Activated CD4-positive, alpha-beta T cell treated with anti-CD3 and anti-CD28 coated beads for 4 hours (primary cell): ENCODE data around the gene PCTP.

Source experiments
- DNase-seq, 2 donors: peaks; one replicate each; pipeline ENCODE4 v3.0.0-alpha.2; 2020

PCTP gene

GRCh38 chr17:55811536-55811935 is 60.7 kb downstream of the PCTP start:
- no peak for DNase-seq

DNA sequence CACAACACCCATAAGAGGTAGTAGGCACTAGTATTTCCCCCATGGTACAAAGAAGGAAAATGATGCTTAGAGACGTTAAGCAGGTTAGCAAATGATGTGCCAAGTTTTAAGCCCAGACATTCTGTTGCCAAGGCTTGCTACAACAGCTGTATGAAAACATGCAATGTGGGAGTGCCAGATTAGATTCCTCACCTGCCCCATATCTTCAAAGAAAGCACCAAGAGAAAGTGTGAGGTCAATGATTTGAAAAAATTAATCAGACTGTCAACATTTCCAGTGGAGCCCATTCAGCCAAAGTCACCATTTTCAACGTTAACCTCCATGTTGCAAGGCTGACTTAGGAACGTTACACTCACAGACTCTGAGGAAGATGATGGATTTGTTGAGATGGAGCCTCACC is 61.5 kb downstream of the PCTP start:
- no peak for DNase-seq

DNA sequence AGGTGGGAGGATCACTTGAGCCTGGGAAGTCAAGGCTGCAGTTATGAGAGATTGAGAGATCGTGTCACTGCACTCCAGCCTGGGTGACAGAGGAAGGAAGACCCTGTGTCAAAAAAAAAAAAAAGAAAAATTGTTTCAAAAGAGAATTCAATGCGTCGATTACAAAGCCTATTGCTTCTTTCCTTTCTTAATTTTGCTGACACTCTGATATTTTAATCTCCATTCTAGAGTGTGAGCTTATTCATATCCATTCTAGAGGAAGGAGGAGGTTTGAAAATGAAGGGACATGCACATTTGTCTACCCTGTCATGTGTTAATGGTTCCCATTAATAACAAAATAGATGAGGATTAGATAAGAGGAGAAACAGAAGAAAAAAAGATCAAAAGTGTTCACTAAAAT is 63.1 kb downstream of the PCTP start:
- no peak for DNase-seq

GRCh38 chr17:55814377-55814776 is 63.5 kb downstream of the PCTP start:
- DNase-seq: no peak

- no peak for DNase-seq
Observed at GRCh38 chr17:55816532-55817396, 65.9 kb downstream of the PCTP start.

DNA sequence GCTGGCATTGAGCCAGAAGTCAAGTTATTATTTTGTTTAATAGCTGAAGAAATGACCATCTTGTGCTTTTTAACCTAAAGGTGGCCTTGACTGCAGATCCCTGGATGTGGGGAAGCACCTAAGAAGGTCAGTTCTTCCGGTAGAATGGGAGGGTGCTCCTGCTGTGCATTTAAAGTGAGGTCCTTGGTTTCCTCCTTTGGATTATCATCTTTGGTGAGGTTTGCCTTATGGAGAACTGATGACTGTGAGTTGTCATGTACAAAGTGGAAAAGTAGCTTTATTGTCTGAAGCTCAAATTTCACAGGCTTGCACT is 66.5 kb downstream of the PCTP start:
- DNase-seq: no peak

- DNase-seq: no peak
Observed at GRCh38 chr17:55818026-55818425, 67.2 kb downstream of the PCTP start.

DNA sequence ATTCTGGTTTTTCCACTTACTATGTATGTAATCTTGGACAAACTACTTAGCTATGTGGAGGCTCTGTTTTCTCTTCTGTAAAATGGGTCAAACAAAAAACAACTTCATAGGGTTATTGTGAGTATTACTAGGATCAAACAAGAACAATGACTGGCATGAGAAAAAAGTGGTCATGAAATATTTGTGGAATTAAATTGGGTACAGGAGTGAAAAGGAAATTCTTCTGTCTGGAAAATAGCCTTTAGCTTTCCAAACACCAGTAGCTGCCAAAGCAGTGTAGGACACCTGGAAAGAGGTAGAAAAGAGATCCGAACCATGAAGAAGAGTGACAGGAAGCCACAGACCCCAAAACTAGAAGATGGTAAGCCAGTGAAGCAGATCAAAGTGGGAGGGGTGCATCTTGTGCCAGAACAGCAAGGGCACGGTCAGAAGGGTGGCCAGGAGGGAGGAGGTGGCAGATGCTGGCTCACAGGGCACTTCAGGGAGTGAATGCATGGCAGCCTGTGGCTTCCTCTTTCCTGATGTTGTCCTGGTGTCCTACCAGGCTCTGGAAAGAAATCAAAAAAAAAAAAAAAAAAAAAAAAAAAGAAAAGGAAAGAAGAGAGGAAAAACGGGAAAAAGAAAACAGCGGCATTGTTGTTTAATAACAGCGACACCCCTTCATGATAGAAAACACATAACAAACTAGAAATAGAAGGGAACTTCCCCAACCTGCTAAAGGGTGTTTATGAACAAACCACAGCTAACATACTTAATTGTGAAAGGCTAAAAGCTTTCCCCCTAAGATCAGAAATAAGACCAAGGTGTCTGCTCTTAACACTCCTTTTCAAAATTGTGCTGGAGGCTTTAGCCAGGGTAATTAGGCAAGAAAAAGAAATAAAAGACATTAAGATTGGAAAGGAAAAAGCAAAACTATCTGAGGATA is 67.9 kb downstream of the PCTP start:
- DNase-seq: no peak

DNA sequence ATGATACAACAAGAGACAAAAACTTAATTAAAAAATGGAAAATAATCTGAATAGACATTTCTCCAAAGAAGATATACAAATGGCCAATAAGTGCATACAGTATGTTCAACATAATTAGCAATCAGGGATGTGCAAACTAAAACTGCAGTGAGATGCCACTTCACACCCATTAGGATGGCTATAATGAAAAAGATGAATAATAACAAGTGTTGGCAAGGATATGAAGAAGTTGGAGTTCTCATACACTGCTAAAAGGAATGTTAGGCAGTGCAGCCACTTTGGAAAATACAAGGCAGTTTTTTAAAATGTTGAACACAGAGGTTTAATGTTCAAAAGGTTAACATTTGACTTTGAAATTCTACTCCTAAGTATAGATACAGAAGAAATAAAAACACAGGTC is 69.8 kb downstream of the PCTP start:
- DNase-seq: no peak

DNA sequence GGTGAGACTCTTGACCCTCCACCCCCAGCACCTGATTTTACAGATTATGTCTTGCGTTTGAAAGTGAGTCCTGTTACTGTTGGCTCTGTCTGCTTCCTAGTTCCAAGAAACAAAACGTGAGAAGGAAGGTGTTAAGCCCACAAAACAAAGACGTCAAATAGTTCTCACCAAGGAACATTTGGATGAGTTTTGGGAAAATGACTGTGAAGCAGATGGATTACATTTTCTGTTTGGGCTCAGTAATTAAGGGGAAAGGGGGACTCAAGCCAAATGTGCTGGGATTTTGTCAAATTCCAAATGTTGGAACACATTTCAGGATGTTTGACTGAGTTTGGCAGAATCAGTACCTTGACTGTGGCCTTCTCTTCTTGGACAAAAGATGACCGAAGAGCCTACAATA is 71.2 kb downstream of the PCTP start:
- DNase-seq: no peak

- no peak for DNase-seq
Observed at GRCh38 chr17:55825213-55825612, 74.4 kb downstream of the PCTP start.
